DND-41 (cell line): ENCODE results near the gene NPC1.

Experiments used
- ATAC-seq: fragments of 200-7000 bp; cut with Tn5 transposase; 3 replicates; pipeline ENCODE4 v1.9.1; 2021; ENCODE audit warnings: low read depth; ENCODE audit not compliant: insufficient read depth
- DNase-seq: peaks from one replicate; pipeline ENCODE4 v3.0.0-alpha.2; 2020
- H2AFZ ChIP-seq: 2 replicates; pipeline ENCODE4 v1.6.0; 2012; ENCODE audit warnings: low read depth, low read length
- H3K27ac ChIP-seq: 2 replicates; pipeline ENCODE4 v1.5.1; 2012; ENCODE audit warnings: low read length, inconsistent platforms
- H3K27me3 ChIP-seq: fragments of 200-600 bp; sonication (generic); 2 replicates; pipeline ENCODE4 v1.6.0; 2012; ENCODE audit warnings: low read length, mild to moderate bottlenecking, inconsistent platforms; ENCODE audit not compliant: insufficient read depth, poor library complexity
- H3K36me3 ChIP-seq: 2 replicates; pipeline ENCODE4 v1.5.1; 2012; ENCODE audit warnings: low read length, inconsistent platforms; ENCODE audit not compliant: insufficient read depth
- H3K4me1 ChIP-seq: 2 replicates; pipeline ENCODE4 v1.5.1; 2012; ENCODE audit warnings: mild to moderate bottlenecking, low read length; ENCODE audit not compliant: insufficient read depth
- H3K4me2 ChIP-seq: 2 replicates; pipeline ENCODE4 v1.6.0; 2012; ENCODE audit warnings: mild to moderate bottlenecking, moderate library complexity, low read length, inconsistent platforms; ENCODE audit not compliant: insufficient read depth
- H3K4me3 ChIP-seq, 2 experiments: fragments of 200-600 bp in 1 of 2; shearing (Covaris generic) in 1 of 2; 2 replicates each; pipeline ENCODE4 v1.5.1; 2012 to 2016; ENCODE audit warnings: inconsistent platforms in 2 of 2, low read length in 2 of 2, mild to moderate bottlenecking in 2 of 2, low read depth in 1 of 2, moderate library complexity in 1 of 2
- H3K79me2 ChIP-seq: 2 replicates; pipeline ENCODE4 v1.6.0; 2012; ENCODE audit warnings: low read length, inconsistent platforms; ENCODE audit not compliant: insufficient read depth
- H3K9ac ChIP-seq: 2 replicates; pipeline ENCODE4 v1.6.0; 2012; ENCODE audit warnings: low read depth, mild to moderate bottlenecking, inconsistent platforms, low read length, moderate library complexity
- H3K9me3 ChIP-seq: 2 replicates; pipeline ENCODE4 v1.5.1; 2012; ENCODE audit warnings: low read length, moderate library complexity, mild to moderate bottlenecking, inconsistent platforms; ENCODE audit not compliant: insufficient read depth, severe bottlenecking
- H4K20me1 ChIP-seq: 2 replicates; pipeline ENCODE4 v1.6.0; 2012; ENCODE audit warnings: low read length; ENCODE audit not compliant: insufficient read depth
- EZH2 ChIP-seq: IDR thresholded peaks from 3 replicates; pipeline ENCODE4 v1.6.1; 2012; ENCODE audit warnings: borderline replicate concordance, low read depth, mild to moderate bottlenecking, moderate library complexity, low read length, inconsistent platforms; ENCODE audit not compliant: severe bottlenecking
- TF ChIP-seq, protein P1 (sequence below): IDR thresholded peaks from 2 replicates; pipeline ENCODE4 v1.5.1; 2012; ENCODE audit warnings: borderline replicate concordance, low read length, moderate library complexity, mild to moderate bottlenecking; ENCODE audit not compliant: poor library complexity, severe bottlenecking; ENCODE audit errors: extremely low read depth

NPC1 gene

DNA sequence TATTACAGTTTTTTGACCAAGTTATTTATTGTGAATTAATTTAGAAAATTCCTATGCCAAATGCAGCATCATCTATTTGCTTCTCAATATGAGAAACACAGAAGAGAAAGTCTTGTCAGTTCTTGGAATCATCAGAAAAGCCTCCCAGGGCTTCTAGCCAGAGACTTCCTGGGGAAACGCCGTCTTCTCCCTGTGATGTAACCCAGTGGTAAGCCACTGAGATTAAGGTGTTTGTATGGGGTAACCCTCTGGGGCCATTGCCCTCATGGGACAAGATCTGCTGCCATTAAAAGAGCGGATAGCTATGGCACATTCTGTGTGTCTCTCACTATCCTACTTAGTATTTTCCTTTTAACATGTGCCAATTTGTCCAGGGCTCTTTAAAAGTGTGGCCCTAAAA, 48.4 kb upstream of the NPC1 start:
- H4K20me1 ChIP-seq, result no peaks in the 10 kb centered on the region
- DNase-seq (no peak), ATAC-seq (no peak)
- no peak overlapping the region for H2AFZ ChIP-seq
- H3K9ac ChIP-seq, result no peak overlapping the region
- H3K36me3 ChIP-seq, result no peaks in the 10 kb centered on the region
- no peak overlapping the region for H3K4me3 ChIP-seq
- TF ChIP-seq, protein P1, sequence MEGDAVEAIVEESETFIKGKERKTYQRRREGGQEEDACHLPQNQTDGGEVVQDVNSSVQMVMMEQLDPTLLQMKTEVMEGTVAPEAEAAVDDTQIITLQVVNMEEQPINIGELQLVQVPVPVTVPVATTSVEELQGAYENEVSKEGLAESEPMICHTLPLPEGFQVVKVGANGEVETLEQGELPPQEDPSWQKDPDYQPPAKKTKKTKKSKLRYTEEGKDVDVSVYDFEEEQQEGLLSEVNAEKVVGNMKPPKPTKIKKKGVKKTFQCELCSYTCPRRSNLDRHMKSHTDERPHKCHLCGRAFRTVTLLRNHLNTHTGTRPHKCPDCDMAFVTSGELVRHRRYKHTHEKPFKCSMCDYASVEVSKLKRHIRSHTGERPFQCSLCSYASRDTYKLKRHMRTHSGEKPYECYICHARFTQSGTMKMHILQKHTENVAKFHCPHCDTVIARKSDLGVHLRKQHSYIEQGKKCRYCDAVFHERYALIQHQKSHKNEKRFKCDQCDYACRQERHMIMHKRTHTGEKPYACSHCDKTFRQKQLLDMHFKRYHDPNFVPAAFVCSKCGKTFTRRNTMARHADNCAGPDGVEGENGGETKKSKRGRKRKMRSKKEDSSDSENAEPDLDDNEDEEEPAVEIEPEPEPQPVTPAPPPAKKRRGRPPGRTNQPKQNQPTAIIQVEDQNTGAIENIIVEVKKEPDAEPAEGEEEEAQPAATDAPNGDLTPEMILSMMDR, result no peak
- no peak for TF ChIP-seq EZH2
- no peaks in the 10 kb centered on the region for H3K9me3 ChIP-seq
- no peak overlapping the region for H3K4me2 ChIP-seq
- H3K4me1 ChIP-seq, result no peaks in the 10 kb centered on the region
- no peaks in the 10 kb centered on the region for H3K27me3 ChIP-seq
- no peak overlapping the region for H3K27ac ChIP-seq
- no peaks in the 10 kb centered on the region for H3K79me2 ChIP-seq

DNA sequence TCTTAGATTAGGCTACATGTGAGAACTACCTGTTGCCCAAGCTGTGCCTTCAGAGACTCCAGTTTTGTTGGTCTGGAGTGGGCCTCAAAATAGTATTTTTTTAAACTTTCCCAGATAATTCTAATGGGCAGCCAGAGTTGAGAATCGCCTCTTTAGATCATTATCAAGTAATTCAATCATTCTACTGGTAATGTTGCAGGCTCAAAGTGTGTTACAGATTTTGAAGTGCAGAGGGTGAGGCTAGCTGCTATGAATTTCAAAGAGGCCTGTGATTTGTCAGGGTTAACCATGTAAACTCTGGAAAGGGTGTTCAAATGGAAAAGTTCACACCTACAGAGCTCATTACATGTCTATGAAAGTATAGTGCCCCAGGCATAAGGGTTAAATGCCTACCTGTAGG, 46.3 kb upstream of the NPC1 start:
- Histone ChIP-seq H3K27ac (no peak overlapping the region), H3K4me2 (no peak overlapping the region)

DNA sequence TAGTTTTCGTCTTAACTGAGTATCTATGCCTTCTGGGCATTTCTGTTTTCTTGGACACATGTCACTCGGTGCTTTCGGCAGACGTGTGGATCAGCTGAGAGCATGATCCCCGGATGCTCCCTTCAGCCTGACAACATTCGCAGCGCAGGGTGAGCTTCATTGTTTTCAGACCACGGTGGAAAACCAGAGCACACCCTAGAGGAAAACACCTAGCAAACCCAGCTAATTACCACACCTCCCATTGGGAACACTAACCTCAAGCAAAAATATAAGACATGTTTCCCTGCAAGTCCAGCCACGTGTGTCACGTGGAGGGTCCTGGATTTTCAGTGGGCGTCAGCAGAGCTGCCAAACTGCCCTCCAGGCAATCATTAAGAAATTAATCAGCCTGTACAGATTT, 45.4 kb upstream of the NPC1 start:
- no peak for DNase-seq

More for the DNA sequence above, 46.3 kb upstream of the NPC1 start:
- Histone ChIP-seq H3K36me3 (no peaks in the 10 kb centered on the region), H2AFZ (no peak overlapping the region), H3K4me3 (no peak overlapping the region), H3K9me3 (no peaks in the 10 kb centered on the region), H4K20me1 (no peaks in the 10 kb centered on the region), H3K79me2 (no peaks in the 10 kb centered on the region), H3K4me1 (no peaks in the 10 kb centered on the region), H3K9ac (no peak overlapping the region), H3K27me3 (no peaks in the 10 kb centered on the region)
- no peak for TF ChIP-seq EZH2
- TF ChIP-seq, protein P1, result no peak
- ATAC-seq (no peak), DNase-seq (no peak)

More for the DNA sequence above, 45.4 kb upstream of the NPC1 start:
- no peaks in the 10 kb centered on the region for H3K9me3 ChIP-seq
- ATAC-seq, result no peak
- no peak overlapping the region for H3K4me3 ChIP-seq
- H3K27ac ChIP-seq, result no peak overlapping the region
- no peaks in the 10 kb centered on the region for H3K4me1 ChIP-seq
- TF ChIP-seq, protein P1, result no peak
- no peak for TF ChIP-seq EZH2
- H2AFZ ChIP-seq, result no peak overlapping the region
- H4K20me1 ChIP-seq, result no peaks in the 10 kb centered on the region
- H3K27me3 ChIP-seq, result no peaks in the 10 kb centered on the region
- no peak overlapping the region for H3K9ac ChIP-seq
- no peak overlapping the region for H3K4me2 ChIP-seq
- no peaks in the 10 kb centered on the region for H3K79me2 ChIP-seq
- H3K36me3 ChIP-seq, result no peaks in the 10 kb centered on the region
